GM19468 (cell line): ENCODE measurements around the gene EIF2S3B.

Experiments used
- ATAC-seq: cut with Tn5 transposase; IDR thresholded peaks from one replicate; pipeline ENCODE4 v1.9.1; 2021; ENCODE audit warnings: mild to moderate bottlenecking, moderate library complexity, moderate number of reproducible peaks; ENCODE audit not compliant: unreplicated experiment; ENCODE audit errors: extremely low read depth

Gene EIF2S3B

GRCh38 chr12:10553148-10553547 is 47.5 kb downstream of the EIF2S3B start:
- ATAC-seq, result no peak

GRCh38 chr12:10554228-10554755 is 48.6 kb downstream of the EIF2S3B start:
- no peak for ATAC-seq

- ATAC-seq, result no peak
These were observed 49.2 kb downstream of the EIF2S3B start for GRCh38 chr12:10554756-10555481.

- no peak for ATAC-seq
These were observed 51.6 kb downstream of the EIF2S3B start for GRCh38 chr12:10557329-10557728.

GRCh38 chr12:10557766-10558165 is 52.1 kb downstream of the EIF2S3B start:
- ATAC-seq, result no peak
